OCI-LY3 (cell line): ENCODE results near the gene CDC37.

Experiments
- H2AFZ ChIP-seq: fragments of 200-600, 300-600 bp; shearing (Covaris generic); 2 replicates; pipeline ENCODE4 v1.6.0; 2014; ENCODE audit warnings: antibody characterized with exemption, low read depth, low read length
- H3K27ac ChIP-seq: fragments of 200-600, 300-600 bp; sonication (generic); 2 replicates; pipeline ENCODE4 v1.5.1; 2014; ENCODE audit warnings: mild to moderate bottlenecking, low read length, moderate library complexity, mixed read lengths
- H3K27me3 ChIP-seq: fragments of 200-600, 300-600 bp; sonication (generic); 2 replicates; pipeline ENCODE4 v1.6.1; 2014; ENCODE audit warnings: low read depth, low read length, mixed read lengths
- H3K36me3 ChIP-seq: fragments of 200-600, 300-600 bp; sonication (generic); replicated peaks from 2 replicates; pipeline ENCODE3; 2014; ENCODE audit warnings: low read depth, low read length, mixed read lengths
- H3K4me1 ChIP-seq: fragments of 300-600, 200-600 bp; sonication (generic); 2 replicates; pipeline ENCODE4 v1.6.1; 2014; ENCODE audit warnings: low read length, mixed read lengths
- H3K4me2 ChIP-seq: fragments of 200-600, 300-600 bp; sonication (generic); 2 replicates; pipeline ENCODE4 v1.6.1; 2014; ENCODE audit warnings: low read length, mixed read lengths
- H3K4me3 ChIP-seq: fragments of 300-600, 200-600 bp; sonication (generic); 2 replicates; pipeline ENCODE4 v1.5.1; 2014; ENCODE audit warnings: antibody characterized with exemption, mild to moderate bottlenecking, low read length, moderate library complexity
- H3K79me2 ChIP-seq: fragments of 300-600, 200-600 bp; shearing (Covaris generic); 2 replicates; pipeline ENCODE4 v1.6.1; 2014; ENCODE audit warnings: mild to moderate bottlenecking, low read length, mixed read lengths
- H3K9ac ChIP-seq: fragments of 300-600, 200-600 bp; shearing (Covaris generic); 2 replicates; pipeline ENCODE4 v1.6.0; 2014; ENCODE audit warnings: mild to moderate bottlenecking, low read length, moderate library complexity
- H3K9me3 ChIP-seq: fragments of 200-600, 300-600 bp; shearing (Covaris generic); 2 replicates; pipeline ENCODE4 v1.6.1; 2014; ENCODE audit warnings: low read length, mixed read lengths; ENCODE audit not compliant: insufficient read depth
- H4K20me1 ChIP-seq: fragments of 200-600, 300-600 bp; sonication (generic); 2 replicates; pipeline ENCODE4 v1.6.1; 2016; ENCODE audit warnings: low read length, mixed read lengths; ENCODE audit not compliant: insufficient read depth
- EZH2phosphoT487 ChIP-seq: fragments of 200-600 bp; shearing (Covaris generic); IDR thresholded peaks from 2 replicates; pipeline ENCODE4 v1.6.1; 2018; ENCODE audit warnings: antibody characterized with exemption, mixed run types, low read depth
- TF ChIP-seq, protein P1 (sequence below): fragments of 200-600, 300-600 bp; sonication (generic); IDR thresholded peaks from 2 replicates; pipeline ENCODE4 v1.5.1; 2014; ENCODE audit warnings: antibody characterized with exemption, low read length, low read depth

CDC37 gene

GRCh38 chr19:10430505-10431253 is 27.3 kb upstream of the CDC37 start:
- H2AFZ ChIP-seq = no peak overlapping the region
- no peak overlapping the region for H3K4me2 ChIP-seq
- H4K20me1 ChIP-seq = no peaks in the 10 kb centered on the region
- peaks cover 3% of the 10 kb centered on the region for H3K36me3 ChIP-seq
- TF ChIP-seq, protein P1, sequence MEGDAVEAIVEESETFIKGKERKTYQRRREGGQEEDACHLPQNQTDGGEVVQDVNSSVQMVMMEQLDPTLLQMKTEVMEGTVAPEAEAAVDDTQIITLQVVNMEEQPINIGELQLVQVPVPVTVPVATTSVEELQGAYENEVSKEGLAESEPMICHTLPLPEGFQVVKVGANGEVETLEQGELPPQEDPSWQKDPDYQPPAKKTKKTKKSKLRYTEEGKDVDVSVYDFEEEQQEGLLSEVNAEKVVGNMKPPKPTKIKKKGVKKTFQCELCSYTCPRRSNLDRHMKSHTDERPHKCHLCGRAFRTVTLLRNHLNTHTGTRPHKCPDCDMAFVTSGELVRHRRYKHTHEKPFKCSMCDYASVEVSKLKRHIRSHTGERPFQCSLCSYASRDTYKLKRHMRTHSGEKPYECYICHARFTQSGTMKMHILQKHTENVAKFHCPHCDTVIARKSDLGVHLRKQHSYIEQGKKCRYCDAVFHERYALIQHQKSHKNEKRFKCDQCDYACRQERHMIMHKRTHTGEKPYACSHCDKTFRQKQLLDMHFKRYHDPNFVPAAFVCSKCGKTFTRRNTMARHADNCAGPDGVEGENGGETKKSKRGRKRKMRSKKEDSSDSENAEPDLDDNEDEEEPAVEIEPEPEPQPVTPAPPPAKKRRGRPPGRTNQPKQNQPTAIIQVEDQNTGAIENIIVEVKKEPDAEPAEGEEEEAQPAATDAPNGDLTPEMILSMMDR = no peak
- TF ChIP-seq EZH2phosphoT487 = no peak
- no peak overlapping the region for H3K27ac ChIP-seq
- H3K79me2 ChIP-seq = no peaks in the 10 kb centered on the region
- no peak overlapping the region for H3K9ac ChIP-seq
- no peaks in the 10 kb centered on the region for H3K9me3 ChIP-seq
- peaks cover 41% of the 10 kb centered on the region for H3K27me3 ChIP-seq
- no peak overlapping the region for H3K4me3 ChIP-seq
- peaks cover 32% of the 10 kb centered on the region for H3K4me1 ChIP-seq

GRCh38 chr19:10428996-10429381 is 25.6 kb upstream of the CDC37 start:
- Histone ChIP-seq H2AFZ (no peak overlapping the region), H4K20me1 (no peaks in the 10 kb centered on the region), H3K4me3 (no peak overlapping the region), H3K9me3 (no peaks in the 10 kb centered on the region), H3K4me1 (peaks cover 43% of the 10 kb centered on the region), H3K9ac (no peak overlapping the region), H3K79me2 (no peaks in the 10 kb centered on the region), H3K36me3 (peaks cover 3% of the 10 kb centered on the region), H3K27me3 (peaks cover 41% of the 10 kb centered on the region), H3K27ac (no peak overlapping the region), H3K4me2 (no peak overlapping the region)
- no peak for TF ChIP-seq EZH2phosphoT487
- TF ChIP-seq, protein P1 = no peak

DNA sequence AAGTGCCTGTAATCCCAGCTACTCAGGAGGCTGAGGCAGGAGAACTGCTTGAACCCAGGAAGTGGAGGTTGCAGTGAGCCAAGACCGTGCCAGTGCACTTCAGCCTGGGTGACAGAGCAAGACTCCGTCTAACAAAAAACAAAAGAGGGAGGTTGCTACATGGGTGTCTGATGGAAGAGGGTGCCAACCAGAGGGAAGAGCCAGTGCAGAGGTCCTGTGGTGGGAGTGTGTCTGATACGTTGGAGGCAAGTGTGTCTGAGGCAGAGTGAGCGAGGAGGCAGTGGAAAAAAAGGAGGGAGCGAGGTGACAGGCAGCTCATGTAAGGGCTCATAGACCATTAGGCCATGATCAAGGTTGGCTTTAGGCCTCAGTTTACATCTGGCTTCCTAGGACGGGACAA is 23.8 kb upstream of the CDC37 start:
- Histone ChIP-seq H3K9me3 (no peaks in the 10 kb centered on the region), H3K36me3 (peaks cover 3% of the 10 kb centered on the region), H3K4me1 (peaks cover 51% of the 10 kb centered on the region), H3K79me2 (no peaks in the 10 kb centered on the region), H2AFZ (no peak overlapping the region), H3K27me3 (peaks cover 54% of the 10 kb centered on the region), H4K20me1 (no peaks in the 10 kb centered on the region), H3K27ac (no peak overlapping the region), H3K9ac (no peak overlapping the region), H3K4me3 (no peak overlapping the region), H3K4me2 (no peak overlapping the region)
- no peak for TF ChIP-seq EZH2phosphoT487
- TF ChIP-seq, protein P1 = no peak

- H4K20me1 ChIP-seq = no peaks in the 10 kb centered on the region
- TF ChIP-seq EZH2phosphoT487 = no peak
- TF ChIP-seq, protein P1 = peak; percentile 94
Observed at GRCh38 chr19:10424011-10424637, 20.8 kb upstream of the CDC37 start.

More at GRCh38 chr19:10424011-10424637, 20.8 kb upstream of the CDC37 start:
- Histone ChIP-seq H3K4me2 (peak overlapping the region; percentile 100), H3K4me3 (peak overlapping the region; percentile 79), H3K79me2 (no peaks in the 10 kb centered on the region), H2AFZ (peak overlapping the region; percentile 41; the same call in 1 of the 2 replicates), H3K27me3 (peaks cover 53% of the 10 kb centered on the region), H3K9ac (peak overlapping the region; percentile 65), H3K27ac (peak overlapping the region; percentile 65), H3K9me3 (no peaks in the 10 kb centered on the region), H3K36me3 (peaks cover 3% of the 10 kb centered on the region), H3K4me1 (peaks cover 51% of the 10 kb centered on the region)
